ENCODE data around the gene GLIPR1L1.

The GLIPR1L1 gene

DNA sequence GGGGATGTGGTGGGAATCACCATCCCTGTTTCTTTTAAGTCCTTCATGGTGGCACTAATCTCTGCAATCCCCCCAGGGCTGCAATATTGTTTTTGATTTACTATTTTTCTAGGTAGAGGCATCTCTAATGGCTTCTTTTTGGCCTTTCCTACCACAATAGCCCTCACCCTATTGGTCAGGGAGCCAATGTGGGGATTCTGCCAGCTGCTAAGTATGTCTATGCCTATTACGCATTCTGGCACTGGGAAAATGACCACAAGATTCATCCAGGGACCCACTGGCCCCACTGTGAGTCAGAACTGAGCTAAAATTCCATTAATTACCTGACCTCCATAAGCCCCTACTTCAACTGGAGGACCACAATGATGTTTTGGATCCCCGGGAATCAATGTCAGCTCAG, 40.5 kb downstream of the GLIPR1L1 start:
- TF ChIP-seq, protein P1, sequence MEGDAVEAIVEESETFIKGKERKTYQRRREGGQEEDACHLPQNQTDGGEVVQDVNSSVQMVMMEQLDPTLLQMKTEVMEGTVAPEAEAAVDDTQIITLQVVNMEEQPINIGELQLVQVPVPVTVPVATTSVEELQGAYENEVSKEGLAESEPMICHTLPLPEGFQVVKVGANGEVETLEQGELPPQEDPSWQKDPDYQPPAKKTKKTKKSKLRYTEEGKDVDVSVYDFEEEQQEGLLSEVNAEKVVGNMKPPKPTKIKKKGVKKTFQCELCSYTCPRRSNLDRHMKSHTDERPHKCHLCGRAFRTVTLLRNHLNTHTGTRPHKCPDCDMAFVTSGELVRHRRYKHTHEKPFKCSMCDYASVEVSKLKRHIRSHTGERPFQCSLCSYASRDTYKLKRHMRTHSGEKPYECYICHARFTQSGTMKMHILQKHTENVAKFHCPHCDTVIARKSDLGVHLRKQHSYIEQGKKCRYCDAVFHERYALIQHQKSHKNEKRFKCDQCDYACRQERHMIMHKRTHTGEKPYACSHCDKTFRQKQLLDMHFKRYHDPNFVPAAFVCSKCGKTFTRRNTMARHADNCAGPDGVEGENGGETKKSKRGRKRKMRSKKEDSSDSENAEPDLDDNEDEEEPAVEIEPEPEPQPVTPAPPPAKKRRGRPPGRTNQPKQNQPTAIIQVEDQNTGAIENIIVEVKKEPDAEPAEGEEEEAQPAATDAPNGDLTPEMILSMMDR (IDR thresholded peaks at IDR 0.05), result no peak
- no peak for TF ChIP-seq ZFX (IDR thresholded peaks at IDR 0.05; ENCODE audit: borderline replicate concordance)
- H3K27ac ChIP-seq, result no peak overlapping the region

DNA sequence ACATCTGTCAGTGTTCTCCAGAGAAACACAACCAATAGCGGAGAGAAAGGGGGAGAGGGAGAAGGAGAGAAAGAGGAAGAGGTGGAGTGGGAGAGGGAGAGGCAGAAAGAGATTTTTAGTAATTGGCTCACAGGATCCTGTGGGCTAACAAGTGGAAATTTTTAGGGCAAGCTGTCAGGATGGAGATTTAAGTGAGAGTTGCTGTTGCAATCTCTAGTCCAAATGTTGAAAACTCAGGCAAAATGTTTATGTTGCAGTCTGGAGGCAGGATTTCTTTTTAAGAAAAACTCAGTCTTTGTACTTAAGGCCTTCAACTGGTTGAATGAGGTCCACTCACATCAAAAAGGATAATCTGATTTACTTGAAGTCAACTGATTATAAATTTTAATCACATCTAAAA, 43.9 kb downstream of the GLIPR1L1 start:
- TF ChIP-seq, protein P1 (IDR thresholded peaks at IDR 0.05), result no peak
- no peak for TF ChIP-seq ZFX (IDR thresholded peaks at IDR 0.05; ENCODE audit: borderline replicate concordance)
- H3K27ac ChIP-seq, result no peak overlapping the region

DNA sequence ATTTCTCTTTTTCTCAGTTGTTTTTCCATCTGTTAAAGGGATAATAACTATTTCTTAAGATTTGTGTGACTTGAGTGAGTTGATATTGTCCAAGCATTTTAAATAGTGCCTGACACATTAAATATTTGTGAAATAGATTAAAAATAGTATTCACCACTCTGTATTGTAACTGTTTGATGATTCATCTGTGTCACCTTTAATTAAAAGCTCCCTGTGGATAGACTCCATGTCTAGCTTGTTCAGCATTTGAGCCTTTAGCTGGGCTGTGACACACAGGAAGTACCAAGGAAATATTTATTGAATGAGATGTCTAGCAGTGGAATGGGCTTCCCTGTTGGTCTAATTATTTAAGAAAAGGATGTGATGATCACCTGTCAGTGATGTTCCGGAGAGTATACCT, 54.6 kb downstream of the GLIPR1L1 start:
- H3K27ac ChIP-seq, result no peak overlapping the region

DNA sequence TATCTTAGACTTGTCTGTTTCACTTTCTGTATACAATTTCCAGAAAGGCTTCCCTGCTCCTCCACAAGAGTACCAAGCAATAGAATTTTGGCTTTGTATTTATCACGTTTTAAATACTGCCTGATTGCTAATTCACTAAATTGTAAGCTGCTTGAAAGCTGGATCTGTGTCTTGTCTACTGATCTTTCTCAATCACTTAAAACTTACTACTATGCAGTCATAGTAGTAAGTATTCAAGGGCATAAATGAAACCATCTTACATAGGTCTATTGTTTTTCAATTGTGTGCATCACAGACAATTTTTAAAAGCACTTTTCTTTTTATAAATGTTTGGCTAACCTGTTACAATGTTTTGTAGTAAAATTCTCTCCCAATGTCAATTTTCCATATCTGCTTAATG, 55.2 kb downstream of the GLIPR1L1 start:
- TF ChIP-seq, protein P1 (IDR thresholded peaks at IDR 0.05), result no peak
- TF ChIP-seq ZFX (IDR thresholded peaks at IDR 0.05; ENCODE audit: borderline replicate concordance), result no peak
- no peak overlapping the region; the same call in 1 of the 2 replicates for H3K27ac ChIP-seq

More for the DNA sequence above, 54.6 kb downstream of the GLIPR1L1 start:
- TF ChIP-seq, protein P1 (IDR thresholded peaks at IDR 0.05), result no peak
- no peak for TF ChIP-seq ZFX (IDR thresholded peaks at IDR 0.05; ENCODE audit: borderline replicate concordance)

DNA sequence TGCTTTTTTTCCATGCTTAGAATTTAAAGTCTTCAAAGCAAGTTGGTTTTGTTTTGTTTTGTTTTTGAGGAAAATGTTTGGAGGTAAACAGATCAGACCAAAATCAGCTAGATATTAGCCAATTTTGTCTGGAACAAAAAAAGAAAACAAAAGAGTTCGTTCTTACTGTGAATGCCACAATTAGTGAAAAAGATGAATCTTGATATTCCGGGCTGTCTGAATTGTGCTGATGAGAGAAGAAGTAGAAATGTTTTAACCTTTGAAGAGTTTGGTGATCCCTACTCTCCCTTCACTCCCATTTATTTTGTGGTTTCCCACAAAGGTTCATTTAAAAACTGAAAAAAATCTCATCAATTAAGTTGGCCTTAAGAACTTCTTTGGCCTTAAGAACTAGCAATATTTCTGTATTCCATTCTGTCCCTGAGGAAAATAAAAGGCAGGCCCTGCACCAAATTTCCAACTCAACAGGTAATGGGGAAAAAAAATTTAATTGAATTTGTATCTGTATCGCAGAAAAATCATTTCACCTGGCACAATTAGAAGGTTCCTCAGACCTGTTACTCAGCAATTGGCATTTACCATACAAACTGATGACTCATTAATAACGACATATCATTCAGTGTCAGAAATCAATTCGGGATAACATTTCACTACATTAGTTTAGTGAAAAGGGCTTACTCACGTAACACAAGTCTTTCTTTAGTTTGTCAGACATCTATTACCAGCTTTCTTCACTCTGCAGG, 55.9 kb downstream of the GLIPR1L1 start:
- H3K27ac ChIP-seq, result peak overlapping the region; percentile 80

DNA sequence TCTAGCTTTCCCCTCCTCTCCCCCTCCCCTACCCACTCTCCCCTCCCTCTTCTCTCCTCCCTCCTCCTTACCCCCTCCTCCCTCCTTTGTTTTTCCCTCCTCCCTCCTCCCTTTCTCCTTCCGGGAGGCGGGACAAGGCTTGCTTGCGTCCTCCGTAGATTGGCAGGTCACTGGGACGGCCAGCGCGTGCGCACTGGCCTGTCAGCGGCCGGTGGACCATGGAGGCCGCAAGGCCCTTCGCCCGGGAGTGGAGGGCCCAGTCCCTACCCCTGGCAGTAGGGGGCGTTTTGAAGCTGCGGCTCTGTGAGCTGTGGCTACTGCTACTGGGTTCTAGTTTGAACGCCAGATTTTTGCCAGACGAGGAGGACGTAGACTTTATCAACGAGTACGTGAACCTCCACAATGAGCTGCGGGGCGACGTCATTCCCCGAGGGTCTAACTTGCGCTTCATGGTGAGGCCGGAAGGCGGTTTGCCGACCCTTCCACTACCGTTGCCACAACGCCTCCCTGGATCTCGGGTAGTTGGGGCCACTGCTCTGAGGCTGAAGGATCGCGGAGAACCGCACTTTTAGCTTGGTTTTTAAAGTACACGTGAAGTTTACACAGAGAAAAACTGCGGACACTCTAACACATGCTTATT, 56.5 kb downstream of the GLIPR1L1 start, which contains the start of gene GLIPR1L2:
GLIPR1L2 (plus strand) TSS at position 191 of the 640 bp plus-strand sequence; CDS start at position 219, 28 bp downstream.
- TF ChIP-seq ZFX (IDR thresholded peaks at IDR 0.05; ENCODE audit: borderline replicate concordance), result no peak
- TF ChIP-seq, protein P1 (IDR thresholded peaks at IDR 0.05), result peak; percentile 98
- H3K27ac ChIP-seq, result peak within 1 kb of the TSS; percentile 80

More for the DNA sequence above, 55.9 kb downstream of the GLIPR1L1 start:
- TF ChIP-seq, protein P1 (IDR thresholded peaks at IDR 0.05), result no peak
- no peak for TF ChIP-seq ZFX (IDR thresholded peaks at IDR 0.05; ENCODE audit: borderline replicate concordance)

DNA sequence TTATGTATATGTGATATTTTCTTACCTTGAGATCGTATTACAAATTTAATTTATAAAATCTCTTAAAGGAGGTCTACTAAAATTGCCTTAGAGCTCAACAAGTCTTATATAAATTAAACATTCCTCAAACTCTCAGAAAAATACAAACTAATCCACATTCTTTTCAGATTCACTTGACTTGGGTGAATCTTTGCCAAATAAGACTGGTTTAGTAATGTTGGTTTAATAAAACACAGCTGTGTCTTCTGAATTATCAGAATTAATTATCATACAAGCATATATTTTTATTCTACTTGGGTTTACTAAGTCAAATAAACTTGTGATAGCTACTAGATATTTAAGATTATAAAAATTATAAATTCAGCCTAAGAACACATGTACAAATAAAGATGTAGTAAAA, 69.8 kb downstream of the GLIPR1L1 start:
- TF ChIP-seq, protein P1 (IDR thresholded peaks at IDR 0.05), result no peak
- TF ChIP-seq ZFX (IDR thresholded peaks at IDR 0.05; ENCODE audit: borderline replicate concordance), result no peak
- no peak overlapping the region for H3K27ac ChIP-seq

Data from 22Rv1 (cell line).